Prostate gland (tissue), 2 donors: ENCODE measurements around the gene ANKS1B.

Source experiments
- POLR2A ChIP-seq: fragments of 450-650 bp; IDR thresholded peaks from one replicate; pipeline ENCODE4 v1.6.1; 2016; ENCODE audit warnings: antibody characterized with exemption, mild to moderate bottlenecking
- POLR2AphosphoS5 ChIP-seq: sonication (generic); formaldehyde crosslinking; IDR thresholded peaks from one replicate; pipeline ENCODE4 v1.6.1; 2017; ENCODE audit warnings: antibody characterized with exemption
- TF ChIP-seq, protein P1 (sequence below), 4 experiments: fragments of 200-600 bp in 2 of 4; fragments of 450-650 bp in 2 of 4; sonication (generic) in 2 of 4; IDR thresholded peaks; 1 replicate in 3 of 4; 2 replicates in 1 of 4; pipeline ENCODE4 v1.5.1; 2016 to 2019; ENCODE audit warnings: antibody characterized with exemption in 4 of 4, mild to moderate bottlenecking in 2 of 4, moderate library complexity in 2 of 4

DNA sequence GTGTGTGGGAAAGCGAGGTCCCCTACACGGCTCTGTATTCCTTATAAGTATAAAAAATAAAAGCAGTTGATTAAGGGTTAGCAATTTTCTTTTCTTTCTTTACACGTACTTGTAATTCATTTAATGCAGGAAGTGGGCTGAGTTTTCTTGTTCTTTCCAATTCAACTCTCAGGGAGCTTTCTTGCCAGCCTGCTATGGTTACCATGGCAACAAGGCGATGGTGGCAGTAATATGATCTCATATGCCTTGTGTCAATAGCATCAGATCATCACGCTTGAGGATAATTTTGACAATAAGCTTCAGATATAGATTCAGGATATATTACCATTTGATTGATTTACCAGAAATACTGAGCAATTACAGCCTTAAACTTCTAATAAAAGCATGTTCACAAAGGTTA lies 873.1 kb downstream of the ANKS1B start:
- TF ChIP-seq, protein P1, sequence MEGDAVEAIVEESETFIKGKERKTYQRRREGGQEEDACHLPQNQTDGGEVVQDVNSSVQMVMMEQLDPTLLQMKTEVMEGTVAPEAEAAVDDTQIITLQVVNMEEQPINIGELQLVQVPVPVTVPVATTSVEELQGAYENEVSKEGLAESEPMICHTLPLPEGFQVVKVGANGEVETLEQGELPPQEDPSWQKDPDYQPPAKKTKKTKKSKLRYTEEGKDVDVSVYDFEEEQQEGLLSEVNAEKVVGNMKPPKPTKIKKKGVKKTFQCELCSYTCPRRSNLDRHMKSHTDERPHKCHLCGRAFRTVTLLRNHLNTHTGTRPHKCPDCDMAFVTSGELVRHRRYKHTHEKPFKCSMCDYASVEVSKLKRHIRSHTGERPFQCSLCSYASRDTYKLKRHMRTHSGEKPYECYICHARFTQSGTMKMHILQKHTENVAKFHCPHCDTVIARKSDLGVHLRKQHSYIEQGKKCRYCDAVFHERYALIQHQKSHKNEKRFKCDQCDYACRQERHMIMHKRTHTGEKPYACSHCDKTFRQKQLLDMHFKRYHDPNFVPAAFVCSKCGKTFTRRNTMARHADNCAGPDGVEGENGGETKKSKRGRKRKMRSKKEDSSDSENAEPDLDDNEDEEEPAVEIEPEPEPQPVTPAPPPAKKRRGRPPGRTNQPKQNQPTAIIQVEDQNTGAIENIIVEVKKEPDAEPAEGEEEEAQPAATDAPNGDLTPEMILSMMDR (IDR thresholded peaks at IDR 0.05) = no peak
- TF ChIP-seq POLR2A (no peak), POLR2AphosphoS5 (no peak)
